ENCODE results near the gene PPP1R9B. TPM values are rescaled to one million over a fixed set of nuclear protein-coding genes. Genes with fewer than 3 reads are reported as not detected.

The PPP1R9B gene
- total and polyA plus RNA-seq, 5 donors from 2014 or later = 0.41 to 85.4 (median 0.45) TPM

- Mint-ChIP-seq H3K4me1 (peaks cover 0 to 13% (median 7%) of the 10 kb centered on the region in 4 donors), H3K27ac (no peak overlapping the region), H3K4me3 (no peak overlapping the region), H3K27me3 (peaks cover 32% of the 10 kb centered on the region), H3K36me3 (no peaks in the 10 kb centered on the region), H3K9me3 (no peaks in the 10 kb centered on the region)
- no peak overlapping the region for H3K27ac ChIP-seq (ENCODE audit: insufficient read depth, low read length, poor library complexity, severe bottlenecking)
- peaks cover 4% of the 10 kb centered on the region for H3K27me3 ChIP-seq (ENCODE audit: control insufficient read depth, insufficient read depth, low read length)
- no peaks in the 10 kb centered on the region for H3K36me3 ChIP-seq (ENCODE audit: control insufficient read depth, insufficient read depth, low read length)
- no peak for DNase-seq
- peaks cover 10% of the 10 kb centered on the region for H3K4me1 ChIP-seq (ENCODE audit: control insufficient read depth, insufficient read depth, low read length, poor library complexity, severe bottlenecking)
- no peak for ATAC-seq (ENCODE audit: low read depth in 2 of 2)
- no peaks in the 10 kb centered on the region for H3K9me3 ChIP-seq (ENCODE audit: control insufficient read depth in 2 of 2, low read length in 2 of 2)
- no peak overlapping the region for H3K4me3 ChIP-seq (ENCODE audit: low read depth, low read length)
Observed at GRCh38 chr17:50194934-50195865, 44.7 kb upstream of the PPP1R9B start.

GRCh38 chr17:50194140-50194933, 43.9 kb upstream of the PPP1R9B start:
- H3K27me3 Mint-ChIP-seq = peaks cover 26% of the 10 kb centered on the region
- ATAC-seq (ENCODE audit: low read depth in 2 of 2) = no peak
- H3K27ac Mint-ChIP-seq = no peak overlapping the region

GRCh38 chr17:50192618-50193291, 42.3 kb upstream of the PPP1R9B start:
- peaks cover 12% of the 10 kb centered on the region for H3K27me3 Mint-ChIP-seq
- Histone ChIP-seq H3K36me3 (ENCODE audit: control insufficient read depth, insufficient read depth, low read length) (no peaks in the 10 kb centered on the region), H3K4me3 (ENCODE audit: low read depth, low read length) (no peak overlapping the region), H3K27me3 (ENCODE audit: control insufficient read depth, insufficient read depth, low read length) (no peaks in the 10 kb centered on the region), H3K9me3 (ENCODE audit: control insufficient read depth in 2 of 2, low read length in 2 of 2) (no peaks in the 10 kb centered on the region), H3K27ac (ENCODE audit: insufficient read depth, low read length, poor library complexity, severe bottlenecking) (no peak overlapping the region), H3K4me1 (ENCODE audit: control insufficient read depth, insufficient read depth, low read length, poor library complexity, severe bottlenecking) (no peaks in the 10 kb centered on the region)
- H3K4me1 Mint-ChIP-seq = no peaks in the 10 kb centered on the region
- H3K9me3 Mint-ChIP-seq = no peaks in the 10 kb centered on the region
- ATAC-seq (ENCODE audit: low read depth in 2 of 2) = no peak
- H3K36me3 Mint-ChIP-seq = no peaks in the 10 kb centered on the region
- no peak for DNase-seq
- peak overlapping the region in 1 of 3 donors; percentile 59 for H3K27ac Mint-ChIP-seq
- H3K4me3 Mint-ChIP-seq = no peak overlapping the region

More at GRCh38 chr17:50194140-50194933, 43.9 kb upstream of the PPP1R9B start:
- peaks cover 0 to 7% (median 4%) of the 10 kb centered on the region in 4 donors for H3K4me1 Mint-ChIP-seq
- H3K27me3 ChIP-seq (ENCODE audit: control insufficient read depth, insufficient read depth, low read length) = peaks cover 4% of the 10 kb centered on the region
- no peaks in the 10 kb centered on the region for H3K9me3 Mint-ChIP-seq
- no peak overlapping the region for H3K4me3 Mint-ChIP-seq
- no peak overlapping the region for H3K27ac ChIP-seq (ENCODE audit: insufficient read depth, low read length, poor library complexity, severe bottlenecking)
- no peaks in the 10 kb centered on the region for H3K36me3 ChIP-seq (ENCODE audit: control insufficient read depth, insufficient read depth, low read length)
- no peak overlapping the region for H3K4me3 ChIP-seq (ENCODE audit: low read depth, low read length)
- DNase-seq = no peak
- H3K4me1 ChIP-seq (ENCODE audit: control insufficient read depth, insufficient read depth, low read length, poor library complexity, severe bottlenecking) = peaks cover 1% of the 10 kb centered on the region
- no peaks in the 10 kb centered on the region for H3K9me3 ChIP-seq (ENCODE audit: control insufficient read depth in 2 of 2, low read length in 2 of 2)
- no peaks in the 10 kb centered on the region for H3K36me3 Mint-ChIP-seq

- Histone ChIP-seq H3K4me1 (ENCODE audit: control insufficient read depth, insufficient read depth, low read length, poor library complexity, severe bottlenecking) (no peaks in the 10 kb centered on the region), H3K4me3 (ENCODE audit: low read depth, low read length) (no peak overlapping the region), H3K27ac (ENCODE audit: insufficient read depth, low read length, poor library complexity, severe bottlenecking) (no peak overlapping the region), H3K27me3 (ENCODE audit: control insufficient read depth, insufficient read depth, low read length) (no peaks in the 10 kb centered on the region), H3K9me3 (ENCODE audit: control insufficient read depth in 2 of 2, low read length in 2 of 2) (no peaks in the 10 kb centered on the region), H3K36me3 (ENCODE audit: control insufficient read depth, insufficient read depth, low read length) (no peaks in the 10 kb centered on the region)
- ATAC-seq (ENCODE audit: low read depth in 2 of 2) (no peak), DNase-seq (no peak)
- peaks cover 7% of the 10 kb centered on the region for H3K27me3 Mint-ChIP-seq
- no peaks in the 10 kb centered on the region for H3K9me3 Mint-ChIP-seq
- no peak overlapping the region for H3K27ac Mint-ChIP-seq
- H3K36me3 Mint-ChIP-seq = no peaks in the 10 kb centered on the region
- H3K4me3 Mint-ChIP-seq = no peak overlapping the region
- H3K4me1 Mint-ChIP-seq = no peaks in the 10 kb centered on the region
Observed at GRCh38 chr17:50192144-50192617, 41.7 kb upstream of the PPP1R9B start.

- ATAC-seq (ENCODE audit: low read depth in 2 of 2) (no peak), DNase-seq (no peak)
- Mint-ChIP-seq H3K27ac (no peak overlapping the region), H3K4me3 (no peak overlapping the region), H3K36me3 (no peaks in the 10 kb centered on the region), H3K9me3 (no peaks in the 10 kb centered on the region), H3K27me3 (peaks cover 6% of the 10 kb centered on the region), H3K4me1 (no peaks in the 10 kb centered on the region)
- Histone ChIP-seq H3K4me1 (ENCODE audit: control insufficient read depth, insufficient read depth, low read length, poor library complexity, severe bottlenecking) (no peaks in the 10 kb centered on the region), H3K9me3 (ENCODE audit: control insufficient read depth in 2 of 2, low read length in 2 of 2) (no peaks in the 10 kb centered on the region), H3K27ac (ENCODE audit: insufficient read depth, low read length, poor library complexity, severe bottlenecking) (no peak overlapping the region), H3K4me3 (ENCODE audit: low read depth, low read length) (no peak overlapping the region), H3K27me3 (ENCODE audit: control insufficient read depth, insufficient read depth, low read length) (no peaks in the 10 kb centered on the region), H3K36me3 (ENCODE audit: control insufficient read depth, insufficient read depth, low read length) (no peaks in the 10 kb centered on the region)
Observed at GRCh38 chr17:50191359-50192143, 41.1 kb upstream of the PPP1R9B start.

- Mint-ChIP-seq H3K9me3 (no peaks in the 10 kb centered on the region), H3K27me3 (peaks cover 6% of the 10 kb centered on the region), H3K36me3 (no peaks in the 10 kb centered on the region), H3K4me3 (no peak overlapping the region), H3K27ac (no peak overlapping the region), H3K4me1 (no peaks in the 10 kb centered on the region)
- DNase-seq = no peak
- no peak for ATAC-seq (ENCODE audit: low read depth in 2 of 2)
- H3K27me3 ChIP-seq (ENCODE audit: control insufficient read depth, insufficient read depth, low read length) = no peaks in the 10 kb centered on the region
- H3K4me1 ChIP-seq (ENCODE audit: control insufficient read depth, insufficient read depth, low read length, poor library complexity, severe bottlenecking) = no peaks in the 10 kb centered on the region
- no peaks in the 10 kb centered on the region for H3K36me3 ChIP-seq (ENCODE audit: control insufficient read depth, insufficient read depth, low read length)
- no peak overlapping the region for H3K4me3 ChIP-seq (ENCODE audit: low read depth, low read length)
- no peaks in the 10 kb centered on the region for H3K9me3 ChIP-seq (ENCODE audit: control insufficient read depth in 2 of 2, low read length in 2 of 2)
- H3K27ac ChIP-seq (ENCODE audit: insufficient read depth, low read length, poor library complexity, severe bottlenecking) = no peak overlapping the region
Observed at GRCh38 chr17:50190603-50191358, 40.3 kb upstream of the PPP1R9B start.
